GM21447 (cell line): Measurements from ENCODE around the gene KCTD13.
"Not testable (repeated sequence)": the region's sequence is repeated elsewhere in the genome, so short reads cannot be mapped to it uniquely, and the experiment has no call there.

Experiments
- ATAC-seq: cut with Tn5 transposase; IDR thresholded peaks from one replicate; pipeline ENCODE4 v1.9.1; 2021; ENCODE audit not compliant: unreplicated experiment

The KCTD13 gene

GRCh38 chr16:29908719-29909220 lies 17.3 kb downstream of the KCTD13 start:
- ATAC-seq = no peak

GRCh38 chr16:29907973-29908372 lies 18.1 kb downstream of the KCTD13 start:
- no peak for ATAC-seq

GRCh38 chr16:29906520-29907244 lies 19.3 kb downstream of the KCTD13 start:
- no peak for ATAC-seq

- ATAC-seq = no peak
Observed at GRCh38 chr16:29905668-29906067, 20.4 kb downstream of the KCTD13 start.

- ATAC-seq = no peak
Observed at GRCh38 chr16:29904947-29905346, 21.1 kb downstream of the KCTD13 start.

GRCh38 chr16:29903590-29903989 lies 22.4 kb downstream of the KCTD13 start:
- no peak for ATAC-seq

GRCh38 chr16:29901607-29901945 lies 24.4 kb downstream of the KCTD13 start:
- no peak for ATAC-seq

- ATAC-seq = no peak
Observed at GRCh38 chr16:29900888-29901606, 25.0 kb downstream of the KCTD13 start.

GRCh38 chr16:29900102-29900887 lies 25.7 kb downstream of the KCTD13 start, which contains the start of gene ASPHD1:
ASPHD1 (plus strand) TSS chr16:29900488; CDS start chr16:29900972, 484 bp downstream.
- no peak for ATAC-seq

- no peak for ATAC-seq
Observed at GRCh38 chr16:29899516-29900101, 26.4 kb downstream of the KCTD13 start, which contains the start of gene SEZ6L2. SEZ6L2 (minus strand) TSS chr16:29899550; CDS start chr16:29899019, 531 bp downstream.

GRCh38 chr16:29898804-29899515 lies 27.1 kb downstream of the KCTD13 start:
- no peak for ATAC-seq

GRCh38 chr16:29898135-29898803 lies 27.8 kb downstream of the KCTD13 start:
- ATAC-seq = no peak

GRCh38 chr16:29897333-29897732 lies 28.7 kb downstream of the KCTD13 start:
- no peak for ATAC-seq

GRCh38 chr16:29896841-29897240 lies 29.2 kb downstream of the KCTD13 start:
- no peak for ATAC-seq

- ATAC-seq = no peak
Observed at GRCh38 chr16:29894352-29894751, 31.7 kb downstream of the KCTD13 start.

- no peak for ATAC-seq
Observed at GRCh38 chr16:29893553-29893952, 32.5 kb downstream of the KCTD13 start.

- ATAC-seq = no peak
Observed at GRCh38 chr16:29892458-29892813, 33.6 kb downstream of the KCTD13 start.

- ATAC-seq = no peak
Observed at GRCh38 chr16:29891525-29892457, 34.2 kb downstream of the KCTD13 start.

GRCh38 chr16:29889372-29889771 lies 36.7 kb downstream of the KCTD13 start:
- not testable (repeated sequence) for ATAC-seq
